Measurements from ENCODE around the gene CCDC82.

DNA sequence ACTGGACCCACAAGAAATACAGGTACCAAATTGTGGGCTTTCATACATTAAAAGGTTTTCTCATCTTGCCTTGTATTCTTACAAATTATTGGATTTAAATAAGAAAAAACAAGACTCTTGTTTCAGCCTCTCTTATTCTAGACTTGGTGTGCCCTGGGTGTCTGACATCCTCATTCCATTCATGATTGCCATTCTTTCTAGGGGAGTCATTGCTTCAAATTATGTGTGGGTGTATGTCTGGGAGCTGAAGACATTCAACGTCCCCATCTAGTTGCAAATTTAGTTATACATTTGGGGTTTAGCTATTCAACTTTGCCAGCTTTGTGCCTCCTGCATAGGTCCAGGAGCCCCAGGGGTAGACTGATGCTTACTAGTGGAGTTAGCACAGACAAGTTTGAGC, 64.8 kb downstream of the CCDC82 start:
- TF ChIP-seq, protein P1, sequence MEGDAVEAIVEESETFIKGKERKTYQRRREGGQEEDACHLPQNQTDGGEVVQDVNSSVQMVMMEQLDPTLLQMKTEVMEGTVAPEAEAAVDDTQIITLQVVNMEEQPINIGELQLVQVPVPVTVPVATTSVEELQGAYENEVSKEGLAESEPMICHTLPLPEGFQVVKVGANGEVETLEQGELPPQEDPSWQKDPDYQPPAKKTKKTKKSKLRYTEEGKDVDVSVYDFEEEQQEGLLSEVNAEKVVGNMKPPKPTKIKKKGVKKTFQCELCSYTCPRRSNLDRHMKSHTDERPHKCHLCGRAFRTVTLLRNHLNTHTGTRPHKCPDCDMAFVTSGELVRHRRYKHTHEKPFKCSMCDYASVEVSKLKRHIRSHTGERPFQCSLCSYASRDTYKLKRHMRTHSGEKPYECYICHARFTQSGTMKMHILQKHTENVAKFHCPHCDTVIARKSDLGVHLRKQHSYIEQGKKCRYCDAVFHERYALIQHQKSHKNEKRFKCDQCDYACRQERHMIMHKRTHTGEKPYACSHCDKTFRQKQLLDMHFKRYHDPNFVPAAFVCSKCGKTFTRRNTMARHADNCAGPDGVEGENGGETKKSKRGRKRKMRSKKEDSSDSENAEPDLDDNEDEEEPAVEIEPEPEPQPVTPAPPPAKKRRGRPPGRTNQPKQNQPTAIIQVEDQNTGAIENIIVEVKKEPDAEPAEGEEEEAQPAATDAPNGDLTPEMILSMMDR (IDR thresholded peaks at IDR 0.05), result no peak
- TF ChIP-seq, protein P2, sequence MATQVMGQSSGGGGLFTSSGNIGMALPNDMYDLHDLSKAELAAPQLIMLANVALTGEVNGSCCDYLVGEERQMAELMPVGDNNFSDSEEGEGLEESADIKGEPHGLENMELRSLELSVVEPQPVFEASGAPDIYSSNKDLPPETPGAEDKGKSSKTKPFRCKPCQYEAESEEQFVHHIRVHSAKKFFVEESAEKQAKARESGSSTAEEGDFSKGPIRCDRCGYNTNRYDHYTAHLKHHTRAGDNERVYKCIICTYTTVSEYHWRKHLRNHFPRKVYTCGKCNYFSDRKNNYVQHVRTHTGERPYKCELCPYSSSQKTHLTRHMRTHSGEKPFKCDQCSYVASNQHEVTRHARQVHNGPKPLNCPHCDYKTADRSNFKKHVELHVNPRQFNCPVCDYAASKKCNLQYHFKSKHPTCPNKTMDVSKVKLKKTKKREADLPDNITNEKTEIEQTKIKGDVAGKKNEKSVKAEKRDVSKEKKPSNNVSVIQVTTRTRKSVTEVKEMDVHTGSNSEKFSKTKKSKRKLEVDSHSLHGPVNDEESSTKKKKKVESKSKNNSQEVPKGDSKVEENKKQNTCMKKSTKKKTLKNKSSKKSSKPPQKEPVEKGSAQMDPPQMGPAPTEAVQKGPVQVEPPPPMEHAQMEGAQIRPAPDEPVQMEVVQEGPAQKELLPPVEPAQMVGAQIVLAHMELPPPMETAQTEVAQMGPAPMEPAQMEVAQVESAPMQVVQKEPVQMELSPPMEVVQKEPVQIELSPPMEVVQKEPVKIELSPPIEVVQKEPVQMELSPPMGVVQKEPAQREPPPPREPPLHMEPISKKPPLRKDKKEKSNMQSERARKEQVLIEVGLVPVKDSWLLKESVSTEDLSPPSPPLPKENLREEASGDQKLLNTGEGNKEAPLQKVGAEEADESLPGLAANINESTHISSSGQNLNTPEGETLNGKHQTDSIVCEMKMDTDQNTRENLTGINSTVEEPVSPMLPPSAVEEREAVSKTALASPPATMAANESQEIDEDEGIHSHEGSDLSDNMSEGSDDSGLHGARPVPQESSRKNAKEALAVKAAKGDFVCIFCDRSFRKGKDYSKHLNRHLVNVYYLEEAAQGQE (IDR thresholded peaks at IDR 0.05; ENCODE audit: insufficient read depth in 1 of 2, low read depth in 2 of 2, low read length in 1 of 2), result no peak
- TF ChIP-seq TCF7L2 (IDR thresholded peaks at IDR 0.05; ENCODE audit: low read depth, low read length) (no peak), POLR2AphosphoS5 (IDR thresholded peaks at IDR 0.05; ENCODE audit: low read depth, low read length) (no peak)

Data from Panc1 (cell line).